CD4-positive, alpha-beta T cell (primary cell): ENCODE results near the gene LCMT2. TPM values are rescaled to one million over a fixed set of nuclear protein-coding genes. Genes with fewer than 3 reads are reported as not detected.

ENCODE experiments used
- ATAC-seq: fragments of 200-7000 bp; cut with Tn5 transposase; one replicate; pipeline ENCODE4 v1.10.0; 2022; ENCODE audit warnings: mild to moderate bottlenecking; ENCODE audit not compliant: poor library complexity
- CTCF ChIA-PET: fragments of 350-600 bp; sonication (Branson Sonifier 250); formaldehyde crosslinking; loops from one replicate; lab custom pipeline; 2021; ENCODE audit warnings: antibody characterized with exemption, inconsistent platforms; lab: Charles Lee
- POLR2A ChIA-PET: fragments of 350-600 bp; sonication (Branson Sonifier 250); formaldehyde crosslinking; loops from one replicate; lab custom pipeline; 2021; ENCODE audit warnings: antibody characterized with exemption, inconsistent platforms; lab: Charles Lee
- DNase-seq, 14 experiments: peaks; one replicate each; pipeline ENCODE4 v3.0.0-alpha.2; 2013 to 2020; ENCODE audit warnings: mixed read lengths in 2 of 14
- H3K27ac ChIP-seq, 2 donors: one replicate each; pipeline versions ENCODE4 v1.5.1 to v1.7.0; 2013; ENCODE audit warnings: low read length in 2 of 2, low read depth in 1 of 2, mild to moderate bottlenecking in 1 of 2
- H3K27me3 ChIP-seq, 2 experiments: 1 replicate in 1 of 2; 2 replicates in 1 of 2; pipeline versions ENCODE4 v1.6.1 to v1.7.0; 2013; ENCODE audit warnings: low read length in 2 of 2, control low read depth in 1 of 2, mild to moderate bottlenecking in 1 of 2, moderate library complexity in 1 of 2; ENCODE audit not compliant: insufficient read depth in 2 of 2, control insufficient read depth in 1 of 2
- H3K36me3 ChIP-seq: one replicate; pipeline ENCODE4 v1.6.1; 2013; ENCODE audit warnings: low read length, control low read depth; ENCODE audit not compliant: insufficient read depth
- H3K4me1 ChIP-seq: one replicate; pipeline ENCODE4 v1.6.1; 2013; ENCODE audit warnings: low read length, control low read depth; ENCODE audit not compliant: insufficient read depth
- H3K4me3 ChIP-seq: one replicate; pipeline ENCODE4 v1.5.1; 2013; ENCODE audit warnings: mild to moderate bottlenecking, low read length, moderate library complexity
- H3K9me3 ChIP-seq, 2 experiments: 1 replicate in 1 of 2; 2 replicates in 1 of 2; pipeline versions ENCODE4 v1.6.1 to v1.7.0; 2013; ENCODE audit warnings: low read length in 2 of 2, mild to moderate bottlenecking in 2 of 2, control low read depth in 1 of 2, moderate library complexity in 1 of 2; ENCODE audit not compliant: control insufficient read depth in 1 of 2, insufficient read depth in 1 of 2
- H3K27ac Mint-ChIP-seq: one replicate; pipeline ENCODE4 v1.8.0; 2020; ENCODE audit warnings: mixed read lengths
- H3K27me3 Mint-ChIP-seq: one replicate; pipeline ENCODE4 v1.8.0; 2021; ENCODE audit warnings: mixed read lengths
- H3K36me3 Mint-ChIP-seq: one replicate; pipeline ENCODE4 v1.8.0; 2021; ENCODE audit warnings: low read depth, mixed read lengths
- H3K4me1 Mint-ChIP-seq: one replicate; pipeline ENCODE4 v1.8.0; 2021; ENCODE audit warnings: low read depth, mixed read lengths
- H3K4me3 Mint-ChIP-seq: one replicate; pipeline ENCODE4 v1.8.0; 2020; ENCODE audit warnings: mild to moderate bottlenecking, mixed read lengths
- H3K9me3 Mint-ChIP-seq: one replicate; pipeline ENCODE4 v1.8.0; 2020; ENCODE audit warnings: mixed read lengths
- intact Hi-C, 2 experiments: fragments of 100-400 bp; cut with DNase I in 1 of 2; cut with micrococcal nuclease in 1 of 2; formaldehyde crosslinking; loops; one replicate each; pipeline versions ENCODE4 v1.15.1 to v1.9.0; 2023 to 2025; cut with DNase I, micrococcal nuclease
- total RNA-seq, 174 experiments: library from RNA in 2 of 174; stranded (reverse) in 2 of 174; gene quantifications; one replicate each; pipeline ENCODE4 v1.2.3 and lab custom pipeline; 2021 to 2026
- TF ChIP-seq, protein P1 (sequence below): fragments of 200-600 bp; IDR thresholded peaks from one replicate; pipeline ENCODE4 v1.8.0; 2022; ENCODE audit warnings: antibody characterized with exemption, mild to moderate bottlenecking

LCMT2 gene
- total RNA-seq, 2 experiments from 2014 or later = 5.8 to 5.9 TPM

DNA sequence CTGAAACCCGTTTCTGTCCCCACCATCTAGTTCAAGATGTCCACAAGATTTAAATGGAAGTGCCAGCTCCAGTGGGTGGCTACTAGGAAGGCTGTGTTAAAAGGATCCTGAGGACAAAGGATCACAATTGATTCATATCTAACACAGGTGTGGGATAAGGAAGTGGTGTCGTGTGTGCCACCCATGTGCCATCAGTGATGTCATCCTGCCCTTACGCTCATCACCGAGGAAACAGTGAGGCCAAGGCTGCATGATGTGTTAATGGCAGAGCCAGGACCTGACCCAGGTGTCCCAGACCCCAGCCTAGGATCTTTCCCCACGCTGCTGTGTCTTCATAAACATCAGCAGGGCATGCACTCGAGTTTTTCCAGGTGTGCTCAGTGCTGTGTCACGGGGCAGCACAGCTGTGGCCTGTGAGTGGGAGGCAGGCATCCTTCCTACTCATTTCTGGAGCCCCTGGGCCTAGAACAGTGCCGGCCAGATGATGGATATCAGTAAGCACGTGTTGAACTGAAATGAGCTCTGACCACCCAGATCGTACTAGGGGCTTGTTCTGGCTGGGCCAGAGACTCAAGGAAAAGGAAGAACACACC is 53.0 kb downstream of the LCMT2 start:
- TF ChIP-seq, protein P1, sequence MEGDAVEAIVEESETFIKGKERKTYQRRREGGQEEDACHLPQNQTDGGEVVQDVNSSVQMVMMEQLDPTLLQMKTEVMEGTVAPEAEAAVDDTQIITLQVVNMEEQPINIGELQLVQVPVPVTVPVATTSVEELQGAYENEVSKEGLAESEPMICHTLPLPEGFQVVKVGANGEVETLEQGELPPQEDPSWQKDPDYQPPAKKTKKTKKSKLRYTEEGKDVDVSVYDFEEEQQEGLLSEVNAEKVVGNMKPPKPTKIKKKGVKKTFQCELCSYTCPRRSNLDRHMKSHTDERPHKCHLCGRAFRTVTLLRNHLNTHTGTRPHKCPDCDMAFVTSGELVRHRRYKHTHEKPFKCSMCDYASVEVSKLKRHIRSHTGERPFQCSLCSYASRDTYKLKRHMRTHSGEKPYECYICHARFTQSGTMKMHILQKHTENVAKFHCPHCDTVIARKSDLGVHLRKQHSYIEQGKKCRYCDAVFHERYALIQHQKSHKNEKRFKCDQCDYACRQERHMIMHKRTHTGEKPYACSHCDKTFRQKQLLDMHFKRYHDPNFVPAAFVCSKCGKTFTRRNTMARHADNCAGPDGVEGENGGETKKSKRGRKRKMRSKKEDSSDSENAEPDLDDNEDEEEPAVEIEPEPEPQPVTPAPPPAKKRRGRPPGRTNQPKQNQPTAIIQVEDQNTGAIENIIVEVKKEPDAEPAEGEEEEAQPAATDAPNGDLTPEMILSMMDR = no peak
- H3K4me1 Mint-ChIP-seq = no peaks in the 10 kb centered on the region
- H3K4me1 ChIP-seq = no peaks in the 10 kb centered on the region
- H3K9me3 Mint-ChIP-seq = no peaks in the 10 kb centered on the region
- no peak for DNase-seq
- H3K27me3 Mint-ChIP-seq = peaks cover 4% of the 10 kb centered on the region
- ATAC-seq = no peak
- CTCF ChIA-PET = no interaction called here
- peaks cover 0 to 4% of the 10 kb centered on the region in 2 experiments for H3K27me3 ChIP-seq
- H3K4me3 ChIP-seq = no peak overlapping the region
- H3K27ac ChIP-seq = no peak overlapping the region
- H3K27ac Mint-ChIP-seq = no peak overlapping the region
- intact Hi-C loops = no loop called here
- POLR2A ChIA-PET = no interaction called here
- H3K9me3 ChIP-seq = peaks cover 0 to 4% of the 10 kb centered on the region in 2 experiments
- no peak overlapping the region for H3K4me3 Mint-ChIP-seq
- no peaks in the 10 kb centered on the region for H3K36me3 Mint-ChIP-seq
- no peaks in the 10 kb centered on the region for H3K36me3 ChIP-seq

DNA sequence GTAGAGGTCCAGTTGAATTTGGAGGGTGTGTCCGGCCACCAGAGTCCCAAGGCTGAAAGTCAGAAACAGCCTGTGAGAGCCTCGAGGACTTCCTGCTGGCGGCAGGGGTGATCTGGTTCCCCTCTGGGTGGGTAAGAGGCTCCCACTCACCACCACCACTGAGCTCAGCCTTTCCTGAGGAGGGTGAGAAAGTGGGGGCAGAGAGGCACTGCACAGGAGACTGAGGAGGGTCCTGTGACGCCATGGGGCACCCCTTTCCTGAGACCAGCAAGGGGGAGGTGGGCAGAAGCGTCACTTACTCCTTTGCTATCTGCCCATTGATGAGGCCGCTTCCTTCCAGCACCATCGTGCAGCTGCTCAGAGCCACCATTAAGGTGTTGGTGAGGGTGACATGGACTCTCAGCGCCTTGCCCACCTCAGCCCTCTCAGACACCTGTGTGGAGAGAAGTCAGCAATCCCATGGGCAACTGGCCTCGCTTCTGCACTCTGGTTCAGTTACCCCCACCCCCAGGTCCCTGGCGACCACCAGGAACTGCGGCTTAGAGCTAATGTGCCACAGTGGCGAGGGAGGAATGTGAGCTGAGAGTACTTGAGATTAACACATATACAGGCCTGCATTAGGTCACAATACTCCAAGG is 53.7 kb downstream of the LCMT2 start:
- H3K27me3 ChIP-seq = peaks cover 0 to 4% of the 10 kb centered on the region in 2 experiments
- Mint-ChIP-seq H3K9me3 (no peaks in the 10 kb centered on the region), H3K4me1 (no peaks in the 10 kb centered on the region), H3K27ac (no peak overlapping the region), H3K36me3 (no peaks in the 10 kb centered on the region), H3K4me3 (no peak overlapping the region), H3K27me3 (peaks cover 8% of the 10 kb centered on the region)
- intact Hi-C loops = no loop called here
- POLR2A ChIA-PET = no interaction called here
- H3K4me1 ChIP-seq = no peaks in the 10 kb centered on the region
- TF ChIP-seq, protein P1 = no peak
- no peak overlapping the region for H3K4me3 ChIP-seq
- DNase-seq (no peak), ATAC-seq (no peak)
- H3K27ac ChIP-seq = no peak overlapping the region
- peaks cover 0 to 4% of the 10 kb centered on the region in 2 experiments for H3K9me3 ChIP-seq
- no peaks in the 10 kb centered on the region for H3K36me3 ChIP-seq
- CTCF ChIA-PET = no interaction called here

DNA sequence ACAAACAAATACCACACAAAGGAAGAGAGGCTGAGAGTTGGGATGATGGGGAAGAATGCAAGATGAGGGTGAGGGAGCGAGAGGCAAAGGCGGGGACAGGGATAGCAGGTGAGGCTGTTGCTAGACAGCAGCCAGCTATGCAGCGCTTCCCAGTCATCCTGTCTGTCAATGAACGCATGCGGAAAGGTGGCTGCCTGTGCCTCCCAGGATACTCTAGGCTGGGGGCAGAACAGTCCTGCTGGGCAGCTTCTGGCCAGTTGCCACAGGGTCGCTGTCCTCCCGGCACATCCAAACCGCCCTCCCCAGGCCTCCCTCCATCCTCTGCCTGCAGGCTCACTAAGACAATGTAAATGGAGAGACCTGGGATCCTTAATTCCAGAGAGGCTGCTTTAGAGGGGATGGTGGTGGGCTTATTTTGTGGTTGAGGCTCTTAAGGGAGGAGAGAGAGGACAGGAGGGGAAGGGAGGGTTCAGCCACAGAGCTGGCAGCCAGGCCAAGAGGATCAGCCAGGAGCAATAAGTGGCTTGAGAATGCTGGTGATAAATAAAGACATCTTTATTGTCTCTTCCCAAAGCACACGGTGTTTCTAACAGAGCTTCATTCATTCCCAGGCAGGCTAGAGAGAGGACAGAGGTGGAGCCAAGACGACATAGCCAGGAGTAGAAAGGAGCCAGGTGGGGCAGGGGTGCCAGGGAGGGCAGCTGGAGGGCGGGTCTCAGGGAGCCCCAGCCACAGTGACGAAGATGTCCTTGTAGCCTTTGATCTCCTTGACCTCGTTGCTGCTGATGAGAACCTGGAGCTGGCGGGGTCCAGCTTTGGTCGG is 54.4 kb downstream of the LCMT2 start:
- Mint-ChIP-seq H3K9me3 (no peaks in the 10 kb centered on the region), H3K27ac (no peak overlapping the region), H3K27me3 (peaks cover 8% of the 10 kb centered on the region), H3K4me3 (no peak overlapping the region), H3K36me3 (no peaks in the 10 kb centered on the region), H3K4me1 (no peaks in the 10 kb centered on the region)
- Histone ChIP-seq H3K4me3 (no peak overlapping the region), H3K27ac (no peak overlapping the region), H3K27me3 (peaks cover 0 to 4% of the 10 kb centered on the region in 2 experiments), H3K4me1 (peaks cover 1% of the 10 kb centered on the region), H3K9me3 (peaks cover 0 to 4% of the 10 kb centered on the region in 2 experiments), H3K36me3 (no peaks in the 10 kb centered on the region)
- ATAC-seq = no peak
- no peak for DNase-seq
- ChIA-PET POLR2A (no interaction called here), CTCF (no interaction called here)
- TF ChIP-seq, protein P1 = no peak
- intact Hi-C loops = no loop called here
